GM19328 (cell line): ENCODE data around the gene MAP2K7.

Experiments
- ATAC-seq: cut with Tn5 transposase; IDR thresholded peaks from one replicate; pipeline ENCODE4 v1.9.1; 2021; ENCODE audit warnings: mild to moderate bottlenecking, moderate library complexity; ENCODE audit not compliant: unreplicated experiment

The MAP2K7 gene

GRCh38 chr19:7866399-7867091, 37.1 kb upstream of the MAP2K7 start:
- ATAC-seq: no peak

- no peak for ATAC-seq
Observed at GRCh38 chr19:7867092-7867844, 36.4 kb upstream of the MAP2K7 start.

- ATAC-seq: no peak
Observed at GRCh38 chr19:7868326-7868670, 35.4 kb upstream of the MAP2K7 start.

GRCh38 chr19:7868671-7869452, 34.8 kb upstream of the MAP2K7 start:
- ATAC-seq: peak; percentile 65

- peak; percentile 54 for ATAC-seq
Observed at GRCh38 chr19:7869453-7869909, 34.2 kb upstream of the MAP2K7 start.

- ATAC-seq: no peak
Observed at GRCh38 chr19:7869910-7870511, 33.7 kb upstream of the MAP2K7 start.

- no peak for ATAC-seq
Observed at GRCh38 chr19:7870571-7871436, 32.9 kb upstream of the MAP2K7 start.

- ATAC-seq: no peak
Observed at GRCh38 chr19:7871437-7872305, 32.0 kb upstream of the MAP2K7 start.

- ATAC-seq: no peak
Observed at GRCh38 chr19:7872306-7873204, 31.1 kb upstream of the MAP2K7 start.

GRCh38 chr19:7873304-7874075, 30.2 kb upstream of the MAP2K7 start:
- no peak for ATAC-seq

GRCh38 chr19:7874076-7874896, 29.4 kb upstream of the MAP2K7 start, which contains the start of gene PRR36:
PRR36 (minus strand) TSS chr19:7874390; CDS start chr19:7873689, 701 bp downstream.
- ATAC-seq: no peak

GRCh38 chr19:7874897-7875273, 28.8 kb upstream of the MAP2K7 start:
- no peak for ATAC-seq

GRCh38 chr19:7877249-7877836, 26.3 kb upstream of the MAP2K7 start:
- ATAC-seq: no peak

GRCh38 chr19:7879111-7879807, 24.4 kb upstream of the MAP2K7 start:
- no peak for ATAC-seq

GRCh38 chr19:7879836-7880235, 23.8 kb upstream of the MAP2K7 start:
- no peak for ATAC-seq

GRCh38 chr19:7881910-7882309, 21.8 kb upstream of the MAP2K7 start:
- no peak for ATAC-seq
